Measurements from ENCODE around the gene ZER1. TPM values are rescaled to one million over a fixed set of nuclear protein-coding genes. Genes with fewer than 3 reads are reported as not detected.

ZER1 gene
- total RNA-seq, 1 donor from 2014 or later: 33.8 TPM

- Mint-ChIP-seq H3K9me3 (ENCODE audit: low read depth) (no peaks in the 10 kb centered on the region), H3K36me3 (ENCODE audit: low read depth) (peaks cover 2% of the 10 kb centered on the region), H3K4me3 (ENCODE audit: unreplicated experiment) (no peak overlapping the region), H3K27ac (ENCODE audit: unreplicated experiment) (no peak overlapping the region), H3K4me1 (ENCODE audit: low read depth) (no peaks in the 10 kb centered on the region), H3K27me3 (ENCODE audit: low read depth) (no peaks in the 10 kb centered on the region)
- no peak for DNase-seq (ENCODE audit: low spot score)
- no peak for TF ChIP-seq CTCF (IDR thresholded peaks at IDR 0.05)
Measured at GRCh38 chr9:128753627-128754026, 18.1 kb downstream of the ZER1 start.

- H3K4me3 Mint-ChIP-seq (ENCODE audit: unreplicated experiment): no peak overlapping the region
Measured at GRCh38 chr9:128750926-128751595, 20.7 kb downstream of the ZER1 start.

GRCh38 chr9:128747241-128747640, 24.5 kb downstream of the ZER1 start:
- Mint-ChIP-seq H3K4me3 (ENCODE audit: unreplicated experiment) (no peak overlapping the region), H3K36me3 (ENCODE audit: low read depth) (peaks cover 5% of the 10 kb centered on the region), H3K27me3 (ENCODE audit: low read depth) (no peaks in the 10 kb centered on the region), H3K27ac (ENCODE audit: unreplicated experiment) (no peak overlapping the region), H3K9me3 (ENCODE audit: low read depth) (no peaks in the 10 kb centered on the region), H3K4me1 (ENCODE audit: low read depth) (no peaks in the 10 kb centered on the region)
- TF ChIP-seq CTCF (IDR thresholded peaks at IDR 0.05): no peak
- no peak for DNase-seq (ENCODE audit: low spot score)

More at GRCh38 chr9:128750926-128751595, 20.7 kb downstream of the ZER1 start:
- no peaks in the 10 kb centered on the region for H3K9me3 Mint-ChIP-seq (ENCODE audit: low read depth)
- no peak for TF ChIP-seq CTCF (IDR thresholded peaks at IDR 0.05)
- no peak overlapping the region for H3K27ac Mint-ChIP-seq (ENCODE audit: unreplicated experiment)
- H3K4me1 Mint-ChIP-seq (ENCODE audit: low read depth): no peaks in the 10 kb centered on the region
- no peaks in the 10 kb centered on the region for H3K27me3 Mint-ChIP-seq (ENCODE audit: low read depth)
- no peak for DNase-seq (ENCODE audit: low spot score)
- peaks cover 5% of the 10 kb centered on the region for H3K36me3 Mint-ChIP-seq (ENCODE audit: low read depth)

GRCh38 chr9:128743421-128743820, 28.3 kb downstream of the ZER1 start:
- Mint-ChIP-seq H3K27ac (ENCODE audit: unreplicated experiment) (no peak overlapping the region), H3K4me3 (ENCODE audit: unreplicated experiment) (no peak overlapping the region), H3K36me3 (ENCODE audit: low read depth) (peaks cover 10% of the 10 kb centered on the region), H3K27me3 (ENCODE audit: low read depth) (no peaks in the 10 kb centered on the region), H3K4me1 (ENCODE audit: low read depth) (no peaks in the 10 kb centered on the region), H3K9me3 (ENCODE audit: low read depth) (no peaks in the 10 kb centered on the region)
- DNase-seq (ENCODE audit: low spot score): no peak
- no peak for TF ChIP-seq CTCF (IDR thresholded peaks at IDR 0.05)

GRCh38 chr9:128742401-128742800, 29.3 kb downstream of the ZER1 start:
- H3K4me1 Mint-ChIP-seq (ENCODE audit: low read depth): no peaks in the 10 kb centered on the region
- DNase-seq (ENCODE audit: low spot score): no peak
- no peaks in the 10 kb centered on the region for H3K27me3 Mint-ChIP-seq (ENCODE audit: low read depth)
- no peak overlapping the region for H3K27ac Mint-ChIP-seq (ENCODE audit: unreplicated experiment)
- no peak for TF ChIP-seq CTCF (IDR thresholded peaks at IDR 0.05)
- H3K36me3 Mint-ChIP-seq (ENCODE audit: low read depth): peaks cover 12% of the 10 kb centered on the region
- no peak overlapping the region for H3K4me3 Mint-ChIP-seq (ENCODE audit: unreplicated experiment)
- no peaks in the 10 kb centered on the region for H3K9me3 Mint-ChIP-seq (ENCODE audit: low read depth)
